ENCODE measurements around the gene GRAMD4.

DNA sequence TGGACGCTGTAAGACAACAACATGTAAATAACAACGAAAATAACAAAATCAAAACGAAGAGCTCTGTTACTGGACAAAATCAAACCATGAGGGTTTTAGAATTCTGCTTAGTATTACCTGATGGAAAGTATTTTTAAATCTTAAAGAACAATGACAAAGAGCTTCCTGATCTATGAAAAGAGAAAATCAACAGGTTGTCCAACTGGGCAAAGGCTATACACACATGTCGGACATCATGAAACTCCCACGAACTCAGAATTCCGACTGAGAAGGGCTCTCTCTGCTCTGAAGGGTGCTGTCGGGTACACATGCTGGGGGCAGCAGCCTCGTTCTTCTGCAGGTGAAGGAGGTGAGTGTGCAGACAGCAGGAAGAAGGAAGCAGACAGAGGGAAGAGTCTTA is 92.1 kb downstream of the GRAMD4 start:
- TF ChIP-seq, protein P1, sequence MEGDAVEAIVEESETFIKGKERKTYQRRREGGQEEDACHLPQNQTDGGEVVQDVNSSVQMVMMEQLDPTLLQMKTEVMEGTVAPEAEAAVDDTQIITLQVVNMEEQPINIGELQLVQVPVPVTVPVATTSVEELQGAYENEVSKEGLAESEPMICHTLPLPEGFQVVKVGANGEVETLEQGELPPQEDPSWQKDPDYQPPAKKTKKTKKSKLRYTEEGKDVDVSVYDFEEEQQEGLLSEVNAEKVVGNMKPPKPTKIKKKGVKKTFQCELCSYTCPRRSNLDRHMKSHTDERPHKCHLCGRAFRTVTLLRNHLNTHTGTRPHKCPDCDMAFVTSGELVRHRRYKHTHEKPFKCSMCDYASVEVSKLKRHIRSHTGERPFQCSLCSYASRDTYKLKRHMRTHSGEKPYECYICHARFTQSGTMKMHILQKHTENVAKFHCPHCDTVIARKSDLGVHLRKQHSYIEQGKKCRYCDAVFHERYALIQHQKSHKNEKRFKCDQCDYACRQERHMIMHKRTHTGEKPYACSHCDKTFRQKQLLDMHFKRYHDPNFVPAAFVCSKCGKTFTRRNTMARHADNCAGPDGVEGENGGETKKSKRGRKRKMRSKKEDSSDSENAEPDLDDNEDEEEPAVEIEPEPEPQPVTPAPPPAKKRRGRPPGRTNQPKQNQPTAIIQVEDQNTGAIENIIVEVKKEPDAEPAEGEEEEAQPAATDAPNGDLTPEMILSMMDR (IDR thresholded peaks at IDR 0.05; ENCODE audit: low read length): no peak
- no peak for TF ChIP-seq EZH2 (IDR thresholded peaks at IDR 0.05; ENCODE audit: borderline replicate concordance, low read length)

Data from OCI-LY1 (cell line).